Esophagus squamous epithelium (tissue), 5 donors: ENCODE data around the gene ZMYND8. TPM values are rescaled to one million over a fixed set of nuclear protein-coding genes. Genes with fewer than 3 reads are reported as not detected.

Source experiments
- DNase-seq: peaks from one replicate; lab custom pipeline; 2025; lab: John Stamatoyannopoulos, UW
- H3K27ac ChIP-seq, 4 donors: fragments of 200-600 bp; sonication (generic); one replicate each; pipeline ENCODE4 v1.5.1; 2016 to 2019; ENCODE audit warnings: mild to moderate bottlenecking in 1 of 4
- H3K27me3 ChIP-seq, 4 donors: fragments of 200-600 bp; sonication (generic); 1 replicate in 3 of 4; 2 replicates in 1 of 4; pipeline versions ENCODE4 v1.5.1 to v1.6.0; 2017 to 2021; ENCODE audit warnings: antibody characterized with exemption in 1 of 4
- H3K36me3 ChIP-seq, 3 donors: fragments of 200-600 bp; sonication (generic); one replicate each; pipeline ENCODE4 v1.5.1; 2016 to 2019
- H3K4me1 ChIP-seq, 3 donors: fragments of 200-600 bp; sonication (generic); one replicate each; pipeline ENCODE4 v1.5.1; 2017 to 2019
- H3K4me3 ChIP-seq, 4 donors: fragments of 200-600 bp; sonication (generic); 1 replicate in 3 of 4; 2 replicates in 1 of 4; pipeline ENCODE4 v1.5.1; 2016 to 2019; ENCODE audit warnings: mild to moderate bottlenecking in 2 of 4, moderate library complexity in 1 of 4
- H3K9me3 ChIP-seq, 3 donors: fragments of 200-600 bp; sonication (generic); one replicate each; pipeline ENCODE4 v1.5.1; 2016 to 2019
- POLR2A ChIP-seq, 4 donors: fragments of 450-650 bp; IDR thresholded peaks; one replicate each; pipeline ENCODE4 v1.6.1; 2017; ENCODE audit warnings: antibody characterized with exemption in 4 of 4, mild to moderate bottlenecking in 4 of 4, moderate library complexity in 3 of 4
- WGBS, 2 donors: methylation state at CpG; one replicate each; pipeline ENCODE4 v1.1.5; 2018; 5-methylcytosine and 5-hydroxymethylcytosine counted together
- intact Hi-C: fragments of 100-400 bp; cut with DNase I; formaldehyde crosslinking; loops from one replicate; pipeline ENCODE4 v1.15.0; 2022
- total RNA-seq, 4 donors: library from RNA; depleted of rRNA; stranded (reverse); fragments of >200 nt; gene quantifications; one replicate each; pipeline ENCODE4 v1.1.0, GENCODE V29; 2016
- TF ChIP-seq, protein P1 (sequence below), 6 experiments: fragments of 450-650 bp in 4 of 6; fragments of 200-600 bp in 2 of 6; sonication (generic) in 2 of 6; IDR thresholded peaks; one replicate each; pipeline ENCODE4 v1.5.1; 2016 to 2019; ENCODE audit warnings: antibody characterized with exemption in 6 of 6, mild to moderate bottlenecking in 4 of 6, moderate library complexity in 4 of 6
- donor health status: DM: yes; HTN: yes; CAD: no.

The ZMYND8 gene
- total RNA-seq, 4 donors from 2014 or later: 21.5 to 26.3 (median 24.3) TPM

DNA sequence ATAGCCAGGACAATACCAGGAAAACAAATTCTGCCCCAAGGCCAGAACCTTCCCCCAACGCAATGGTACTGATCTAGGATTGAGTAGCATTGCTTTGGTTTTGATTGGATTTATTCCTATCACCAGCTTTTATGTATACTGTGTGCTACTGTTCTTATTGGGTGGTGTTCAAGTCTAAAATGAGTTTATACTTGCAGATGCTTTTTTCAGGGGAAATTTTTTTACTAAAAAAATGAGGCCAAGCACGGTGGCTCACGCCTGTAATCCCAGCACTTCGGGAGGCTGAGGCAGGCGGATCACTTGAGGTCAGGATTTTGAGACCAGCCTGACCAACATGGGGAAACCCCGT lies 116.8 kb downstream of the ZMYND8 start:
- H3K36me3 ChIP-seq: peaks cover 30 to 99% (median 30%) of the 10 kb centered on the region in 3 donors
- H3K27me3 ChIP-seq: no peaks in the 10 kb centered on the region
- TF ChIP-seq, protein P1, sequence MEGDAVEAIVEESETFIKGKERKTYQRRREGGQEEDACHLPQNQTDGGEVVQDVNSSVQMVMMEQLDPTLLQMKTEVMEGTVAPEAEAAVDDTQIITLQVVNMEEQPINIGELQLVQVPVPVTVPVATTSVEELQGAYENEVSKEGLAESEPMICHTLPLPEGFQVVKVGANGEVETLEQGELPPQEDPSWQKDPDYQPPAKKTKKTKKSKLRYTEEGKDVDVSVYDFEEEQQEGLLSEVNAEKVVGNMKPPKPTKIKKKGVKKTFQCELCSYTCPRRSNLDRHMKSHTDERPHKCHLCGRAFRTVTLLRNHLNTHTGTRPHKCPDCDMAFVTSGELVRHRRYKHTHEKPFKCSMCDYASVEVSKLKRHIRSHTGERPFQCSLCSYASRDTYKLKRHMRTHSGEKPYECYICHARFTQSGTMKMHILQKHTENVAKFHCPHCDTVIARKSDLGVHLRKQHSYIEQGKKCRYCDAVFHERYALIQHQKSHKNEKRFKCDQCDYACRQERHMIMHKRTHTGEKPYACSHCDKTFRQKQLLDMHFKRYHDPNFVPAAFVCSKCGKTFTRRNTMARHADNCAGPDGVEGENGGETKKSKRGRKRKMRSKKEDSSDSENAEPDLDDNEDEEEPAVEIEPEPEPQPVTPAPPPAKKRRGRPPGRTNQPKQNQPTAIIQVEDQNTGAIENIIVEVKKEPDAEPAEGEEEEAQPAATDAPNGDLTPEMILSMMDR (IDR thresholded peaks at IDR 0.05): no peak
- TF ChIP-seq POLR2A (IDR thresholded peaks at IDR 0.05): no peak
- H3K4me3 ChIP-seq: no peak overlapping the region
- 87 to 89% methylated on average over 6 of the region's 6 CpGs for WGBS, 2 donors
- intact Hi-C loops: no loop called here
- H3K27ac ChIP-seq: no peak overlapping the region
- H3K4me1 ChIP-seq: peaks cover 0 to 6% (median 0%) of the 10 kb centered on the region in 3 donors
- no peaks in the 10 kb centered on the region for H3K9me3 ChIP-seq
- DNase-seq: no peak

DNA sequence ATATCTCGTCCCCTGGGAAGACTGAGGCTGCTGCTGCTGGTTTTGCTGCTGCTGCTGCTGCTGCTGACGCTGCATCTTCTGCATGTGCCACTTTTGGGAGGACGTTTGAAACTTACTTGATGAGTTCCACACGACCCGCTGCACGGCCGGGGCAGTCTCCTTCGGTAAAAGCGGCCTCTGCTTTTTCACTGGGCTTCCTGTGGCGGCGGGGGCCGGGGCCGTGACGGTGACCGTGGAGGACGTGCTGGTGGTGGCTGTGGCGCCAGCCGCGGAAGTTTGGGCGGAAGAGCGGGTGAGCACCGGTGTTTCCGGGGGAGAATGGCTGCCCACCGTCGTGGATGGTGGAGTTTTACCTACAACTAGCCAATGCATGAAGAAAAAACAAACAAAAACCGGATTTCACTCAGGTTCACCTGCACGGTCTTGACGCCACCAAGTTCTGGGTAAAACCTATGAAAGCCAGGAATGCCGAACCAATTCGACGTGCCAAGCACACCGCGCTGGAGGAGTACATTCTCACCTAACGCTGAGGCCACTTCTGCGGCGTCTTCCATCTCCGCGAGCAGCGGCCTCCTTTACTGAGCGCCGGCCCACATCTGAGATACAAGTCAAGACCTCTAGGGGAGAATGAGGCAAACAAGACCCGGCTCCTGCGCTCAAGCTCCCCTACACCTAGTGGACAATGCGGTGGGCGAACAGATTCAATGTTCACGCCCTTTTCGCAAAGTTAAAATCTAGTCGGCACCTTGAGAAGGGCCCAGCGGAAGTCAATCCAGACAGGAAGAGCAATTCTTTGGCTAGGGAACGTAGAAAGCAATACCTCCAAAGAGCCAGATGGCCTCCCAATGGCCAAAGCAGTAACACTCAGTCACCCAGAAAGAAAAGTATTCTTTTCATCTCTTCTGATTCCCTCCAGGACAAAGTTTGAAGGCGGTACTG lies 117.5 kb downstream of the ZMYND8 start:
- TF ChIP-seq, protein P1 (IDR thresholded peaks at IDR 0.05): no peak
- TF ChIP-seq POLR2A (IDR thresholded peaks at IDR 0.05): no peak
- WGBS, 2 donors: 91 to 96% methylated on average over 33 to 41 of the region's 51 CpGs
- Histone ChIP-seq H3K9me3 (no peaks in the 10 kb centered on the region), H3K4me1 (peaks cover 0 to 6% (median 0%) of the 10 kb centered on the region in 3 donors), H3K36me3 (peaks cover 27 to 99% (median 36%) of the 10 kb centered on the region in 3 donors), H3K4me3 (no peak overlapping the region), H3K27me3 (no peaks in the 10 kb centered on the region), H3K27ac (no peak overlapping the region)
- no peak for DNase-seq
- intact Hi-C loops: no loop called here

GRCh38 chr20:47237715-47238114 lies 118.8 kb downstream of the ZMYND8 start:
- Histone ChIP-seq H3K4me1 (peaks cover 0 to 6% (median 0%) of the 10 kb centered on the region in 3 donors), H3K4me3 (no peak overlapping the region), H3K9me3 (no peaks in the 10 kb centered on the region), H3K36me3 (peaks cover 27 to 99% (median 42%) of the 10 kb centered on the region in 3 donors), H3K27ac (no peak overlapping the region), H3K27me3 (no peaks in the 10 kb centered on the region)
- no peak for TF ChIP-seq POLR2A (IDR thresholded peaks at IDR 0.05)
- TF ChIP-seq, protein P1 (IDR thresholded peaks at IDR 0.05): no peak
- 71 to 98% methylated on average over 3 to 4 of the region's 4 CpGs for WGBS, 2 donors
- intact Hi-C loops: no loop called here
- no peak for DNase-seq

DNA sequence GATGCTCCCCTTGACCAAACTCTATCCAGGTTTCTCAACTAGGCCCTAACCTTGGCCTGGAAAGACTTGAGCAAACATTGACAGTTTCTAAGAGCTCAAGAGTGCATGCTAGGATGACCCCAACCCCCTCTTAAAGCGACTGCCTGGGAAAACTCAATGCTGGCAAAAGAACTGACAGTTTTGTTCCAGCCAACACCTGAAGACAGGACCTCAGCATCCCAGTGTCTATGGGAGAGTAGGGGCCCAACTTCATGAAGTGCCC lies 119.9 kb downstream of the ZMYND8 start:
- WGBS, 2 donors: 90% methylated on average over 1 of the region's 1 CpG; no CpG with 5 or more reads in 1 of the 2 donors
- H3K9me3 ChIP-seq: no peaks in the 10 kb centered on the region
- H3K4me1 ChIP-seq: no peaks in the 10 kb centered on the region
- no peaks in the 10 kb centered on the region for H3K27me3 ChIP-seq
- H3K4me3 ChIP-seq: no peak overlapping the region
- intact Hi-C loops: no loop called here
- TF ChIP-seq, protein P1 (IDR thresholded peaks at IDR 0.05): no peak
- no peak for TF ChIP-seq POLR2A (IDR thresholded peaks at IDR 0.05)
- DNase-seq: no peak
- H3K27ac ChIP-seq: no peak overlapping the region
- H3K36me3 ChIP-seq: peaks cover 27 to 100% (median 42%) of the 10 kb centered on the region in 3 donors

DNA sequence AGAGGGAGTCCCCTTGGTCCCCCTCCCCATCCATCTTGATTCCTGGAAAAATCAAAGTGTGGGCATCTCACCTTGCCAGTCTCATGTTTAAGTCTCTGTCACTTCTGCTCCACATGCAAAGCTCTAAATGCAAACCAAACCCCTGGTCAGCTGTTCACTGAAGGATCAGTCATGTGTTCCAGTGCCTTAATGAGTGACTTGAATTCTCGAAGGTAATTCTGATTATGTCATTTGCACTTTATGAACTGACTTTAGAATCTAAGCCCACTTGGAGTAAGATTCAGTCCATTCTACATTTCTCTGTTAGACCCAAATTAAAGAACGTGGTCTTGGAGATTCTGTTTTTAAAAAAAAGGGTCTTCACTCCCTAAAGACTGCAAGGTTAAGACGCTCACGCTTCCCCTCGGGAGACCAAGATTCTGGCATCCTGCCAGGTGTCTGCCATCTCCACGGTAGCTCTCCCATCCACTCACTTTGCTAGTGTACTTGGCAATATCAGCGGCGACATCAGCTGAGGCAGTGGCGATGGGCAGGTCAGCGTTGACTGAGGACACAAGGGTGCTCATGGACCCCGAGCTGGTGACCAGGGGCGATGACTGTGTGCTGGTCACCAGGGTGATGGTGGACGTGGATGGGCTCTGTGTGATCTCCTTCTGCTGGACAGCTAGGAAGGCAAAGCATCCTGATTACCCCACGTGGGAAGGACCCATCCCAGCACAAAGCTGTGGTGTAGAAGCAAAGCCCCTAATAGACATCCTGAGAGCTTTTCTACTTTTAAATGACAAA lies 120.5 kb downstream of the ZMYND8 start:
- Histone ChIP-seq H3K36me3 (peaks cover 27 to 100% (median 42%) of the 10 kb centered on the region in 3 donors), H3K4me1 (no peaks in the 10 kb centered on the region), H3K4me3 (no peak overlapping the region), H3K27me3 (no peaks in the 10 kb centered on the region), H3K9me3 (no peaks in the 10 kb centered on the region), H3K27ac (no peak overlapping the region)
- intact Hi-C loops: no loop called here
- DNase-seq: no peak
- TF ChIP-seq POLR2A (IDR thresholded peaks at IDR 0.05): no peak
- TF ChIP-seq, protein P1 (IDR thresholded peaks at IDR 0.05): no peak
- 81 to 86% methylated on average over 8 to 14 of the region's 14 CpGs for WGBS, 2 donors
